Subcutaneous adipose tissue (tissue), 4 donors: Measurements from ENCODE around the gene TBCK. TPM values are rescaled to one million over a fixed set of nuclear protein-coding genes. Genes with fewer than 3 reads are reported as not detected.

Source experiments
- total RNA-seq, 4 donors: library from RNA; depleted of rRNA; stranded (reverse); fragments of >200 nt; gene quantifications; one replicate each; pipeline ENCODE4 v1.1.0, GENCODE V29; 2016
- TF ChIP-seq, protein P1 (sequence below): fragments of 450-650 bp; IDR thresholded peaks from one replicate; pipeline ENCODE4 v1.5.1; 2016; ENCODE audit warnings: low read depth, mild to moderate bottlenecking, control low read depth, antibody characterized with exemption, moderate library complexity

The TBCK gene
- total RNA-seq, 4 donors from 2014 or later = 32.2 to 59.2 (median 48.9) TPM

DNA sequence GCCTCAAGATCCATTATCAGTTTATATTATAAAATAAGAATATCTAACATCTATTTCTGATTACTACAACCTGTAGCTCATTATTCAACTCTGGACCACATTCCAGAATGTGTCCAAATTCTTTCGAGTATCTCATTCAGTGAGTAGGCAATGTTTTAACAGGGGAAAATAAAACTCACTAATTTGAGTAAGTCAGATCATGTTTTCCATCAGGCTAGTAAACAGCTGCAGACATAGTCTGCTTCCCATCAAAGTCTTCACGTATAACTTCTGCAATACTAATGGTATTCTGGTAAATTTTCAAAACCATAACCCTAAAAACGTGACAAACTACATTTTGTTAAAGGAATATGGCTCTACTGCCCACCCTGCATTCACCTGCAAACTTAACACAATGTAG, 31.8 kb downstream of the TBCK start:
- TF ChIP-seq, protein P1, sequence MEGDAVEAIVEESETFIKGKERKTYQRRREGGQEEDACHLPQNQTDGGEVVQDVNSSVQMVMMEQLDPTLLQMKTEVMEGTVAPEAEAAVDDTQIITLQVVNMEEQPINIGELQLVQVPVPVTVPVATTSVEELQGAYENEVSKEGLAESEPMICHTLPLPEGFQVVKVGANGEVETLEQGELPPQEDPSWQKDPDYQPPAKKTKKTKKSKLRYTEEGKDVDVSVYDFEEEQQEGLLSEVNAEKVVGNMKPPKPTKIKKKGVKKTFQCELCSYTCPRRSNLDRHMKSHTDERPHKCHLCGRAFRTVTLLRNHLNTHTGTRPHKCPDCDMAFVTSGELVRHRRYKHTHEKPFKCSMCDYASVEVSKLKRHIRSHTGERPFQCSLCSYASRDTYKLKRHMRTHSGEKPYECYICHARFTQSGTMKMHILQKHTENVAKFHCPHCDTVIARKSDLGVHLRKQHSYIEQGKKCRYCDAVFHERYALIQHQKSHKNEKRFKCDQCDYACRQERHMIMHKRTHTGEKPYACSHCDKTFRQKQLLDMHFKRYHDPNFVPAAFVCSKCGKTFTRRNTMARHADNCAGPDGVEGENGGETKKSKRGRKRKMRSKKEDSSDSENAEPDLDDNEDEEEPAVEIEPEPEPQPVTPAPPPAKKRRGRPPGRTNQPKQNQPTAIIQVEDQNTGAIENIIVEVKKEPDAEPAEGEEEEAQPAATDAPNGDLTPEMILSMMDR = no peak

DNA sequence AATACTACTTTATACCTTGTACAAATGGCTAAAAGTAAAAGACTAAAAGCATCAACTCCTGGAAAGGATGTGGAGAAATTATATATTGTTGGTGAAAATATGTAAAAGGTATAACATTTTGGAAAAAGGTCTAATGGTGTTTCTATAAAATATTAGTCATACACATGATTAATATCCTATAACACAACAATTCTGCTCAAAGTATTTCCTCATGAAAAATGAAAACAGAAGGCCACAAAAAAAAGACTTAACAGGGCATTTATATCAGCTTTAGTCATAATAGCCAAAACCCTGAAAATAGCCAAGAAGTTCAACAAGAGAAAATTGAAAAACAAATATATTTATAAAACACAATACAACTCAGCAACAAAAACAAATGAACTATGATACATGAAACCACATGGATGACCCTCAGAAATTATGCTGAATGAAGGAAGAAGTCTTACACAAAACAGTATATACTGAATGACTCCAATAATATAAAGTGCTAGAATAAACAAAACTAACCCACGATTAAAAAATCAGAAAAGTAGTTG, 38.8 kb downstream of the TBCK start:
- TF ChIP-seq, protein P1 = no peak

DNA sequence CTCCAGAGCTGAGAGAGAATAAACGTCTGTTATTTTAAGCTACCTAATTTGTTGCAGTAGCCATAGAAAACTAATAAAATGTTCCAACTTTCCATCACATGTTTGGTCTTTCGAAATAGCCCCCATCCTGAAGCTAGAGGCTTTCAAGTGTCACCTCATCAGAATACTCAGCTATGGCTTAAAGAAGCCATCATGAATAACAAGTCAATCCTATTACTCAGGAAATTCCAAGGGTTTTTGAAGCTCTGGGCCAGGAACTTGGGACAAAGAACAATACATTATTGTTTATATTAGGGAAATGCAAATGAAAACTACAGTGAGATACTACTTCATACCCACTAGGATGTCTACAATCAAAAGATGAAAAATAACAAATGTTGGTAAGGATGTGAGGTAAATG, 42.2 kb downstream of the TBCK start:
- TF ChIP-seq, protein P1 = no peak

DNA sequence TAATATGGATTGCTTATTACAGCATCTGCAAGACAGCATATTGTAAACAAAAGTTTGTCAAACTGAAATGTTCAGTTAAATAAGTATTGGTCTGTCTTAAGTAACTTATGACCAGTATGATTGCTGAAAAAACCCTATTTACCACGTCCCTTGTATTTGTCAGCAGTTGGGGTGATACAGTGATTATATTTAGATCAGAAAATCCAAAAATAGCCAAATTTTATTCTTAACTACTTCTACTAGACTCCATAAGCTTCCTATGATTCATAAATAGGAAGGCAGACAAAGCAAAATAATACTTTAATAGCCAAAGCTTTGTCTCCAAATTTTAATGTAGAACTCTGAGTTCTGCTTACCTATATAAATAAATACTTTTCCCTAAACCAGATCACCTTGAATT, 45.3 kb downstream of the TBCK start:
- TF ChIP-seq, protein P1 = no peak

DNA sequence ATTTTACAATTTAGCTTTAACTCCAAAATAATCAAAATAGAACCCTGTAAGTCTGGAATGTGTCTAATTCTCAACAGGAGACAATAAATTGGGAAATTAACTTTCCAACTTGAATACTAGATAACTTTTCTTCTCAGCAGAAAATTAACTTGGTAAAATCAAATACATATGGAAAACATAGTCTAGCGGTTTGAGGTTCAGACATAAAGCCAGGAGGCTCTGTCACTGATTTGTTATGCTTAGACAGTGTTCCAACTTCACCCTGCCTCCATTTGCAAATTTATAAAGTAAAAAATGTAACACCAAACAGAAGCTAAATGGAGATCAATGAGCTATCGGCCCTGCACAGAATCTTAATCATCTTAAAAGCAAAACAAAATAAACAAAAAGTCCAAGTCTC, 46.3 kb downstream of the TBCK start:
- TF ChIP-seq, protein P1 = no peak

DNA sequence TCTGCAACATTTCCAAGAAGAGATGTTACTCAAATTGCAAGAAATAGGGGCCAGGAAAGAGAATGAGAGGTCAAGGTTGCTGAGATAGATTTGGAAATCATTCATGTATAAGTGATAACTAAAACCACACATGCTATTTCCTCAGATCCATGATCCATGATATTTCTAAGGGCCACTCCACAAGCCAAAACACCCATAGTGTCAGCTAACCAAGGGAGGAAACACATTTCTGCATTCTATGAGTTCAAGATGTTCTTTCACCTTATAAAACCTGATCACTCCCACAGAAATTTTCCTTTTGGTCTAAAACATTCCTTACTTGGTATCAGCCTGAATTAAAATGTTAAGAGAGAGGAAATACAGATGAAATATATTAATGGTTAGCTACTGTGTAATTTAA, 47.2 kb downstream of the TBCK start:
- TF ChIP-seq, protein P1 = no peak

DNA sequence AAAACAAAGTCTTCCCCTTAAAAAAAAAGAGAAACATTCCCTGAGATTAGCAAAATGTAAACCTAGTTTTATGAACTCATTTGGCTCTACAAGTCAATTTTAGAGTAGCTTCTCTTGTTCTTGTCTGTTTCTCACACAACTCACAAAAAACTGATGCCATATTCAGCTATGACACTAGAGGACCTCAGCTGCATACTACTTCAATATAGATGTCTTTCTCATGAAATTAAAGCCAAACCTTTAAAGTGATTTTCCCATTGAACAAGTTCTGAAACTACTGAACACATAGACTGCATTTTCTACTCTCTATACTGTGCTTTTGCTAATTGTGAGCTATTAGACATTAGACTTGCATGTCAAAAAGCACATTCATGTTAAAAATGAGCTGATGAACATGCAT, 49.8 kb downstream of the TBCK start:
- TF ChIP-seq, protein P1 = no peak
